Hematopoietic multipotent progenitor cell treated with erythropoietin and hydrocortisone succinate and interleukin-3 and kit ligand, for 8 days (in vitro differentiated cells): ENCODE measurements around the gene EPB41L1.
A peak's percentile ranks its signal among the peaks of the same experiment; 100 is the strongest.

Experiments used
- DNase-seq: peaks from one replicate; pipeline ENCODE4 v3.0.0-alpha.2; 2015

The EPB41L1 gene

GRCh38 chr20:36266189-36266588, 111.6 kb downstream of the EPB41L1 start:
- no peak for DNase-seq

- no peak for DNase-seq
Measured at GRCh38 chr20:36267605-36268381, 113.3 kb downstream of the EPB41L1 start.

- no peak for DNase-seq
Measured at GRCh38 chr20:36268440-36269342, 114.2 kb downstream of the EPB41L1 start.

- no peak for DNase-seq
Measured at GRCh38 chr20:36269507-36269906, 115.0 kb downstream of the EPB41L1 start.

- DNase-seq, result no peak
Measured at GRCh38 chr20:36270744-36271638, 116.5 kb downstream of the EPB41L1 start.

GRCh38 chr20:36271639-36272546, 117.4 kb downstream of the EPB41L1 start:
- DNase-seq, result no peak

- no peak for DNase-seq
Measured at GRCh38 chr20:36272547-36273220, 118.1 kb downstream of the EPB41L1 start.

GRCh38 chr20:36273414-36274180, 119.1 kb downstream of the EPB41L1 start:
- peak; percentile 39 for DNase-seq

- no peak for DNase-seq
Measured at GRCh38 chr20:36274181-36274841, 119.8 kb downstream of the EPB41L1 start.

- no peak for DNase-seq
Measured at GRCh38 chr20:36275011-36275410, 120.5 kb downstream of the EPB41L1 start.

- DNase-seq, result no peak
Measured at GRCh38 chr20:36275441-36276189, 121.1 kb downstream of the EPB41L1 start.

GRCh38 chr20:36277546-36277945, 123.0 kb downstream of the EPB41L1 start:
- DNase-seq, result no peak

GRCh38 chr20:36279362-36279761, 124.8 kb downstream of the EPB41L1 start:
- DNase-seq, result no peak

GRCh38 chr20:36279776-36280175, 125.2 kb downstream of the EPB41L1 start:
- no peak for DNase-seq

- no peak for DNase-seq
Measured at GRCh38 chr20:36281785-36282380, 127.3 kb downstream of the EPB41L1 start.
